H1 (cell line): ENCODE data around the gene RGS9. TPM values are rescaled to one million over a fixed set of nuclear protein-coding genes. Genes with fewer than 3 reads are reported as not detected.

ENCODE experiments used
- CTCF ChIA-PET: fragments of 300-600 bp; sonication (Branson Sonifier 250); formaldehyde crosslinking; loops from one replicate; lab custom pipeline; 2021; ENCODE audit not compliant: partially characterized antibody; lab: Charles Lee
- POLR2A ChIA-PET: fragments of 300-600 bp; sonication (Branson Sonifier 250); formaldehyde crosslinking; loops from one replicate; lab custom pipeline; 2021; ENCODE audit warnings: inconsistent platforms; ENCODE audit not compliant: partially characterized antibody; lab: Charles Lee
- DNase-seq, 2 experiments: peaks; one replicate each; pipeline versions ENCODE4 v3.0.0 to v3.0.0-alpha.2; 2010 to 2022; ENCODE audit warnings: low spot score in 2 of 2, low read depth in 1 of 2, mixed read lengths in 1 of 2
- FAIRE-seq: peaks from 2 replicates; lab custom pipeline; 2011; peaks lifted over from hg19 to GRCh38; lab: Jason Lieb, UNC
- H2AFZ ChIP-seq: 2 replicates; pipeline ENCODE4 v1.8.1; 2012; ENCODE audit warnings: low read length, inconsistent platforms
- H2AK5ac ChIP-seq: 2 replicates; pipeline ENCODE4 v1.6.1; 2013; ENCODE audit warnings: low read depth, low read length
- H2BK120ac ChIP-seq: replicated peaks from 2 replicates; pipeline ENCODE3; 2013; ENCODE audit warnings: low read depth, low read length, inconsistent platforms
- H2BK12ac ChIP-seq: 2 replicates; pipeline ENCODE4 v1.6.1; 2013; ENCODE audit warnings: low read depth, low read length
- H2BK15ac ChIP-seq: 2 replicates; pipeline ENCODE4 v1.6.1; 2013; ENCODE audit warnings: low read length
- H2BK20ac ChIP-seq: 2 replicates; pipeline ENCODE4 v1.6.1; 2013; ENCODE audit warnings: low read length
- H2BK5ac ChIP-seq: 2 replicates; pipeline ENCODE4 v1.6.1; 2013; ENCODE audit warnings: low read depth, low read length
- H3K14ac ChIP-seq: 2 replicates; pipeline ENCODE4 v1.6.1; 2013; ENCODE audit warnings: inconsistent platforms; ENCODE audit not compliant: insufficient read length
- H3K18ac ChIP-seq: 2 replicates; pipeline ENCODE4 v1.6.1; 2013; ENCODE audit warnings: low read length; ENCODE audit errors: extremely low read depth
- H3K23ac ChIP-seq: 2 replicates; pipeline ENCODE4 v1.6.1; 2013; ENCODE audit warnings: inconsistent platforms; ENCODE audit not compliant: insufficient read length
- H3K23me2 ChIP-seq: 2 replicates; pipeline ENCODE4 v1.6.1; 2013; ENCODE audit warnings: low read depth, low read length
- H3K27ac ChIP-seq: 2 replicates; pipeline ENCODE4 v1.6.1; 2011; ENCODE audit warnings: low read depth, low read length, inconsistent platforms
- H3K27me3 ChIP-seq, 4 experiments: replicated peaks in 1 of 4; 1 replicate in 1 of 4; 2 replicates in 3 of 4; pipeline versions ENCODE4 v1.6.1 to v1.8.1; 2011 to 2013; ENCODE audit warnings: low read length in 3 of 4, mild to moderate bottlenecking in 3 of 4, inconsistent platforms in 2 of 4, mixed read lengths in 2 of 4, moderate library complexity in 1 of 4; ENCODE audit not compliant: control insufficient read depth in 3 of 4, insufficient read depth in 3 of 4; ENCODE audit errors: extremely low read depth in 1 of 4
- H3K36me3 ChIP-seq, 4 experiments: 2 replicates each; pipeline versions ENCODE4 v1.6.1 to v1.8.1; 2011 to 2013; ENCODE audit warnings: mild to moderate bottlenecking in 4 of 4, low read length in 3 of 4, moderate library complexity in 2 of 4, control low read depth in 1 of 4, inconsistent platforms in 1 of 4; ENCODE audit not compliant: insufficient read depth in 4 of 4, control insufficient read depth in 2 of 4
- H3K4ac ChIP-seq: replicated peaks from 2 replicates; pipeline ENCODE3; 2013; ENCODE audit warnings: low read length, low read depth, mixed read lengths, inconsistent platforms; ENCODE audit not compliant: insufficient read length
- H3K4me1 ChIP-seq, 4 experiments: replicated peaks in 1 of 4; 1 replicate in 1 of 4; 2 replicates in 3 of 4; pipeline versions ENCODE4 v1.6.1 to v1.8.1; 2011 to 2013; ENCODE audit warnings: low read length in 3 of 4, inconsistent platforms in 2 of 4, mixed read lengths in 1 of 4; ENCODE audit not compliant: insufficient read depth in 4 of 4, control insufficient read depth in 3 of 4
- H3K4me2 ChIP-seq, 2 experiments: 2 replicates each; pipeline versions ENCODE4 v1.6.1 to v1.8.1; 2011 to 2013; ENCODE audit warnings: low read depth in 2 of 2, low read length in 2 of 2, control low read depth in 1 of 2, inconsistent platforms in 1 of 2, mild to moderate bottlenecking in 1 of 2; ENCODE audit not compliant: insufficient read depth in 1 of 2
- H3K4me3 ChIP-seq, 4 experiments: fragments of 200-600, 300-600 bp in 1 of 4; sonication (generic), shearing (Covaris generic), sonication (Bioruptor Twin) in 1 of 4; 2 replicates each; pipeline versions ENCODE4 v1.5.1 to v1.8.1; 2011 to 2016; ENCODE audit warnings: low read length in 4 of 4, low read depth in 3 of 4, control low read depth in 2 of 4, inconsistent platforms in 2 of 4, mild to moderate bottlenecking in 2 of 4, mixed read lengths in 1 of 4, moderate library complexity in 1 of 4; ENCODE audit not compliant: insufficient read depth in 2 of 4; ENCODE audit errors: extremely low read depth in 1 of 4
- H3K56ac ChIP-seq: replicated peaks from 2 replicates; pipeline ENCODE3; 2013; ENCODE audit warnings: low read depth, mild to moderate bottlenecking, mixed read lengths, low read length, inconsistent platforms; ENCODE audit not compliant: insufficient read length
- H3K79me1 ChIP-seq: 2 replicates; pipeline ENCODE4 v1.6.1; 2013; ENCODE audit warnings: low read depth, low read length, control low read depth
- H3K79me2 ChIP-seq, 2 experiments: 2 replicates each; pipeline versions ENCODE4 v1.6.1 to v1.8.1; 2012 to 2013; ENCODE audit warnings: low read length in 2 of 2, mild to moderate bottlenecking in 2 of 2, inconsistent platforms in 1 of 2; ENCODE audit not compliant: insufficient read depth in 2 of 2, control insufficient read depth in 1 of 2
- H3K9ac ChIP-seq, 4 experiments: replicated peaks in 1 of 4; 1 replicate in 1 of 4; 2 replicates in 3 of 4; pipeline versions ENCODE4 v1.6.1 to v1.8.1; 2011 to 2013; ENCODE audit warnings: low read depth in 3 of 4, low read length in 3 of 4, control low read depth in 2 of 4, mild to moderate bottlenecking in 2 of 4, moderate library complexity in 2 of 4, inconsistent platforms in 1 of 4; ENCODE audit errors: extremely low read depth in 1 of 4
- H3K9me3 ChIP-seq, 2 experiments: 2 replicates each; pipeline versions ENCODE4 v1.6.1 to v1.8.1; 2012 to 2013; ENCODE audit warnings: mild to moderate bottlenecking in 2 of 2, moderate library complexity in 2 of 2, control low read depth in 1 of 2, inconsistent platforms in 1 of 2, low read depth in 1 of 2, low read length in 1 of 2, mixed read lengths in 1 of 2; ENCODE audit not compliant: insufficient read depth in 2 of 2
- H4K20me1 ChIP-seq, 2 experiments: replicated peaks in 1 of 2; 2 replicates each; pipeline versions ENCODE3 to v1.8.1; 2011 to 2013; ENCODE audit warnings: inconsistent platforms in 2 of 2, low read length in 2 of 2, mild to moderate bottlenecking in 1 of 2; ENCODE audit not compliant: insufficient read depth in 2 of 2, control insufficient read depth in 1 of 2
- H4K5ac ChIP-seq: 2 replicates; pipeline ENCODE4 v1.6.1; 2013; ENCODE audit warnings: low read length, low read depth, mixed read lengths, inconsistent platforms; ENCODE audit not compliant: insufficient read length
- H4K8ac ChIP-seq: 2 replicates; pipeline ENCODE4 v1.8.0; 2013; ENCODE audit warnings: mild to moderate bottlenecking, moderate library complexity, low read length, inconsistent platforms; ENCODE audit not compliant: insufficient read depth; ENCODE audit errors: extremely low read depth
- H4K91ac ChIP-seq: replicated peaks from 2 replicates; pipeline ENCODE3; 2013; ENCODE audit warnings: low read length, mixed read lengths, inconsistent platforms; ENCODE audit not compliant: insufficient read length
- CHD1 ChIP-seq: IDR thresholded peaks from 2 replicates; pipeline ENCODE4 v1.6.1; 2012; ENCODE audit warnings: low read depth, low read length, improper control_type of control experiment
- SP1 ChIP-seq: IDR thresholded peaks from 2 replicates; pipeline ENCODE4 v1.6.1; 2011; ENCODE audit warnings: low read depth, low read length
- WGBS, 2 experiments: shearing (Covaris generic) in 1 of 2; methylation state at CpG; one replicate each; pipeline versions ENCODE4 v1.1.6 to v1.1.7; 2013 to 2015; ENCODE audit warnings: low lambda C conversion rate in 2 of 2, mixed read lengths in 2 of 2, inconsistent platforms in 1 of 2, low coverage in 1 of 2, missing lambda C conversion rate in 1 of 2; ENCODE audit not compliant: insufficient replicate concordance in 2 of 2, insufficient coverage in 1 of 2, insufficient read length in 1 of 2; ENCODE audit errors: extremely low coverage in 1 of 2, missing lambda C conversion rate in 1 of 2; 5-methylcytosine and 5-hydroxymethylcytosine counted together
- polyA plus RNA-seq, 7 experiments: library from polyadenylated mRNA; depleted of rRNA in 3 of 7; stranded (reverse) in 5 of 7; unstranded in 2 of 7; fragments of >200 nt in 5 of 7; fragments of 200-250 nt in 2 of 7; gene quantifications; 1 replicate in 5 of 7; 2 replicates in 1 of 7; 4 replicates in 1 of 7; pipeline versions ENCODE4 v1.2.1 to v1.2.3, GENCODE V29; 2011 to 2013; ENCODE audit warnings: missing spikeins in 2 of 7, mixed read lengths in 2 of 7
- total RNA-seq: library from RNA; stranded (reverse); fragmentation: NEBNext Ultra II Directional; extraction: Animal tissue kit (Norgen Biotek cat#: 25700); gene quantifications from 2 replicates; pipeline ENCODE4 v1.2.1, GENCODE V29; 2021

The RGS9 gene
- total and polyA plus RNA-seq, 2 of the 8 experiments (the other 6 are each of a cell fraction or from before 2014, with no cell fraction given), result 8.9 to 20.5 TPM

DNA sequence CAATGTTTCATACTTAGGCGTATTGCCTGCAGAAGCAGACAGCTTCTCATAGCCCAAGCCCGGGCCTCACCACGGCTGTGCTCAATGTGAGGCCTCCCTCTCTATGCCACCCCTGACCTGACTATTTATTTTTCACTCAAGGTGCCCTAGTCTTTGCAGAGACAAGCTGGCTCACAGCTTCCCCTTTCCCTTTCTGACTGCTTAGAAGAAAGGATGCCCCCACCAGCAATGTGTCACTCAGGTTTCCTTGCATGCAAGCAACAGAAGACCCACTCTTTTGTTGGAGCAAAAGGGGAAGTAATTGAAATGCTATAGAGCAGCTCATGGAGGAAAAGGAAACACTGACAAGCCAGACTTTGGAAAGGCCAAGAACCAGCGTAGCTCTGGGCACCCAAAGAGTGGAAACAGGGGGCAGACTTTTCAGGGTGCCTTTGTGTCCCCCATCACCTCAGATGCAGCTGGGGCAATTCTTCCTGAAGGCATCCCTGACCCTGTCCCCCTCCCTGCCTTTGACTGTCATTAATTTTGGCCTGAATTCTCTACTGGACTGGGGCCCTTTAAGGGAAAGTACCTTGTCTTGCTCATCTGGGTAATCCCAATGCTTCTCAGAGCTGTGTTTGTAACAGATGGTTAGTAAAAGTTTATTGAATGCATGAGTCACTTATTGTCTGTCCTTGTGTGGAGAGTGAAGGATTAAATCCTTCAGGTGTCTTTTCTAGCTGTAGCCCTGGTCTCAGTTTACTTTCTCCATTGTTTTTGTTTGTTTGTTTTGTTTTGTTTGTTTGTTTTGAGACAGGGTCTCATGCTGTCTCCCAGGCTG, 17.8 kb downstream of the RGS9 start:
- WGBS, 2 experiments, result 88% methylated on average over 4 of the region's 4 CpGs; no CpG with 5 or more reads in 1 of the 2 experiments
- Histone ChIP-seq H4K91ac (no peak overlapping the region), H4K5ac (no peak overlapping the region), H4K20me1 (no peaks in the 10 kb centered on the region), H3K79me1 (no peaks in the 10 kb centered on the region), H3K27ac (no peak overlapping the region), H3K23me2 (no peaks in the 10 kb centered on the region), H2BK120ac (no peak overlapping the region), H2AK5ac (no peak overlapping the region), H2BK15ac (no peak overlapping the region), H3K27me3 (no peaks in the 10 kb centered on the region), H2BK5ac (no peak overlapping the region), H3K4me2 (no peak overlapping the region), H3K56ac (no peak overlapping the region), H4K8ac (no peak overlapping the region), H2BK12ac (no peak overlapping the region), H3K14ac (no peak overlapping the region), H2BK20ac (peak overlapping the region; percentile 18; the same call in 1 of the 2 replicates), H3K23ac (no peak overlapping the region), H3K4me3 (no peak overlapping the region), H3K9me3 (no peaks in the 10 kb centered on the region), H3K79me2 (no peaks in the 10 kb centered on the region), H3K18ac (no peak overlapping the region), H2AFZ (no peak overlapping the region), H3K4ac (no peak overlapping the region), H3K4me1 (peaks cover 0 to 4% (median under 1%) of the 10 kb centered on the region in 4 experiments; a peak in 2 of 7 replicates), H3K36me3 (no peaks in the 10 kb centered on the region), H3K9ac (no peak overlapping the region)
- FAIRE-seq, result no peak
- DNase-seq, result no peak
- ChIA-PET CTCF (interaction anchor here (0.5 to 1.4 kb wide), 9 partner anchors 7 to 217 kb away, joined by 3 to 4 read pairs (median 3); no protein-coding TSS in a partner anchor), POLR2A (interaction anchor here (0.7 to 2.0 kb wide), 3 partner anchors 29 to 81 kb away, joined by 3 to 6 read pairs (median 4); no protein-coding TSS in a partner anchor)
- TF ChIP-seq SP1 (no peak), CHD1 (no peak)
